HEK293 (cell line): ENCODE results near the gene SDCBP2.

ENCODE experiments used
- CTCF ChIA-PET: fragments of 350-600 bp; formaldehyde crosslinking; extraction: SDS; loops from one replicate; lab custom pipeline; 2021; ENCODE audit warnings: antibody characterized with exemption; lab: Yijun Ruan, JAX
- POLR2A ChIA-PET: fragments of 300-600 bp; formaldehyde crosslinking; extraction: SDS; loops from one replicate; lab custom pipeline; 2020; ENCODE audit warnings: antibody characterized with exemption, inconsistent platforms; lab: Yijun Ruan, JAX
- H3K27ac ChIP-seq: fragments of 200-500 bp; sonication (Bioruptor generic); 2 replicates; pipeline ENCODE4 v1.5.1; 2014; ENCODE audit warnings: low read depth, low read length, control low read depth, inconsistent platforms; ENCODE audit errors: extremely low read depth
- H3K36me3 ChIP-seq, 2 experiments: fragments of 200-500 bp in 1 of 2; sonication (Bioruptor generic) in 1 of 2; 1 replicate in 1 of 2; 2 replicates in 1 of 2; pipeline ENCODE4 v1.5.1; 2014 to 2017; ENCODE audit warnings: inconsistent platforms in 2 of 2, low read length in 2 of 2; ENCODE audit not compliant: control insufficient read depth in 2 of 2, insufficient read depth in 1 of 2
- H3K4me1 ChIP-seq: fragments of 200-500 bp; sonication (Bioruptor generic); 2 replicates; pipeline ENCODE4 v1.5.1; 2014; ENCODE audit warnings: mild to moderate bottlenecking, low read length, inconsistent platforms; ENCODE audit not compliant: control insufficient read depth, insufficient read depth
- H3K4me3 ChIP-seq: 2 replicates; pipeline ENCODE4 v1.5.1; 2011; ENCODE audit warnings: low read depth, mild to moderate bottlenecking, control low read depth, low read length, moderate library complexity
- H3K9me3 ChIP-seq: fragments of 200-500 bp; sonication (Bioruptor generic); 2 replicates; pipeline ENCODE4 v1.5.1; 2014; ENCODE audit warnings: low read depth, low read length, inconsistent platforms; ENCODE audit not compliant: control insufficient read depth, insufficient read depth
- GFI1B ChIP-seq: fragments of 450-650 bp; formaldehyde crosslinking; IDR thresholded peaks from 2 replicates; pipeline ENCODE4 v1.5.1; 2016; ENCODE audit warnings: missing biosample characterization, missing genetic modification characterization
- IKZF3 ChIP-seq: fragments of 450-650 bp; IDR thresholded peaks from 2 replicates; pipeline ENCODE4 v1.5.0; 2018; ENCODE audit warnings: missing biosample characterization, mild to moderate bottlenecking, missing genetic modification characterization, moderate library complexity
- KLF16 ChIP-seq: fragments of 450-650 bp; formaldehyde crosslinking; IDR thresholded peaks from 2 replicates; pipeline ENCODE4 v1.5.1; 2017; ENCODE audit warnings: missing biosample characterization, missing genetic modification characterization
- PRDM2 ChIP-seq: fragments of 450-650 bp; formaldehyde crosslinking; IDR thresholded peaks from 2 replicates; pipeline ENCODE4 v1.5.1; 2016; ENCODE audit warnings: missing biosample characterization, missing genetic modification characterization, borderline replicate concordance
- REPIN1 ChIP-seq: fragments of 450-650 bp; formaldehyde crosslinking; IDR thresholded peaks from 2 replicates; pipeline ENCODE4 v1.5.1; 2017; ENCODE audit warnings: missing biosample characterization, missing genetic modification characterization, low read depth
- REST ChIP-seq: fragments of 450-650 bp; formaldehyde crosslinking; IDR thresholded peaks from 2 replicates; pipeline ENCODE4 v1.5.1; 2016; ENCODE audit warnings: missing biosample characterization, missing genetic modification characterization
- SP2 ChIP-seq: fragments of 450-650 bp; formaldehyde crosslinking; IDR thresholded peaks from 2 replicates; pipeline ENCODE4 v1.5.1; 2016; ENCODE audit warnings: missing biosample characterization, missing genetic modification characterization
- ZNF157 ChIP-seq: fragments of 450-650 bp; formaldehyde crosslinking; IDR thresholded peaks from 2 replicates; pipeline ENCODE4 v1.5.1; 2016; ENCODE audit warnings: missing biosample characterization, missing genetic modification characterization
- ZNF211 ChIP-seq: fragments of 450-650 bp; formaldehyde crosslinking; IDR thresholded peaks from 2 replicates; pipeline ENCODE4 v1.5.1; 2016; ENCODE audit warnings: low read depth, missing biosample characterization, missing genetic modification characterization
- ZNF214 ChIP-seq: fragments of 450-650 bp; formaldehyde crosslinking; IDR thresholded peaks from 2 replicates; pipeline ENCODE4 v1.5.1; 2017; ENCODE audit warnings: missing biosample characterization, mild to moderate bottlenecking, missing genetic modification characterization, borderline replicate concordance
- ZNF23 ChIP-seq: fragments of 450-650 bp; formaldehyde crosslinking; IDR thresholded peaks from 2 replicates; pipeline ENCODE4 v1.5.1; 2016; ENCODE audit warnings: missing biosample characterization, missing genetic modification characterization, borderline replicate concordance
- ZNF394 ChIP-seq: fragments of 450-650 bp; formaldehyde crosslinking; IDR thresholded peaks from 2 replicates; pipeline ENCODE4 v1.5.1; 2016; ENCODE audit warnings: missing biosample characterization, missing genetic modification characterization, mild to moderate bottlenecking, moderate library complexity, borderline replicate concordance
- ZNF488 ChIP-seq: fragments of 450-650 bp; formaldehyde crosslinking; IDR thresholded peaks from 2 replicates; pipeline ENCODE4 v1.5.1; 2016; ENCODE audit warnings: missing biosample characterization, missing genetic modification characterization
- ZNF747 ChIP-seq: fragments of 450-650 bp; formaldehyde crosslinking; IDR thresholded peaks from 2 replicates; pipeline ENCODE4 v1.5.1; 2016; ENCODE audit warnings: missing biosample characterization, missing genetic modification characterization
- ZSCAN18 ChIP-seq: fragments of 450-650 bp; formaldehyde crosslinking; IDR thresholded peaks from 2 replicates; pipeline ENCODE4 v1.5.1; 2016; ENCODE audit warnings: missing biosample characterization, missing genetic modification characterization

The SDCBP2 gene

GRCh38 chr20:1338801-1339200 is 9.9 kb upstream of the SDCBP2 start (continued):
- TF ChIP-seq KLF16 (no peak), GFI1B (tag by site-specific recombination) (no peak), REPIN1 (tag by site-specific recombination) (no peak), IKZF3 (tag by site-specific recombination) (no peak)

- Histone ChIP-seq H3K4me3 (no peak overlapping the region), H3K36me3 (peaks cover 0 to 4% of the 10 kb centered on the region in 2 experiments; a peak in 2 of 3 replicates), H3K4me1 (no peaks in the 10 kb centered on the region), H3K9me3 (no peaks in the 10 kb centered on the region), H3K27ac (no peak overlapping the region)
- ChIA-PET CTCF (no interaction called here), POLR2A (no interaction called here)
- no peak for TF ChIP-seq PRDM2 (tag by site-specific recombination)
- no peak for TF ChIP-seq ZNF23 (tag by site-specific recombination)
- TF ChIP-seq ZSCAN18 = no peak
- TF ChIP-seq ZNF214 (tag by site-specific recombination) = no peak
- no peak for TF ChIP-seq REST (tag by site-specific recombination)
- no peak for TF ChIP-seq ZNF747 (tag by site-specific recombination)
- no peak for TF ChIP-seq ZNF157
- no peak for TF ChIP-seq ZNF488 (tag by site-specific recombination)
- TF ChIP-seq ZNF211 = no peak
- TF ChIP-seq SP2 (tag by site-specific recombination) = no peak
- TF ChIP-seq ZNF394 (tag by site-specific recombination) = no peak
Measured at GRCh38 chr20:1338096-1338495, 9.2 kb upstream of the SDCBP2 start.
